GM12892 (cell line): Measurements from ENCODE around the gene NAP1L4.

ENCODE experiments used
- POLR2A ChIP-seq: IDR thresholded peaks from 2 replicates; pipeline ENCODE4 v1.6.1; 2011; ENCODE audit warnings: low read depth, low read length, control low read depth
- POLR2AphosphoS5 ChIP-seq: IDR thresholded peaks from 2 replicates; pipeline ENCODE4 v1.6.1; 2011; ENCODE audit warnings: low read depth, low read length, control low read depth
- TAF1 ChIP-seq: IDR thresholded peaks from 2 replicates; pipeline ENCODE4 v1.6.1; 2011; ENCODE audit warnings: low read depth, mild to moderate bottlenecking, control low read depth, low read length, borderline replicate concordance

- TF ChIP-seq POLR2AphosphoS5 = no peak
- TF ChIP-seq POLR2A = no peak
- TF ChIP-seq TAF1 = no peak
Observed at GRCh38 chr11:2952290-2952689, 39.8 kb downstream of the NAP1L4 start.
